SHP77 treated with DMSO at 0.1 percent for 48 hours (cell line): Measurements from ENCODE around the gene MGRN1.

Source experiments
- DNase-seq: peaks from one replicate; lab custom pipeline; 2025; lab: John Stamatoyannopoulos, UW

MGRN1 gene

DNA sequence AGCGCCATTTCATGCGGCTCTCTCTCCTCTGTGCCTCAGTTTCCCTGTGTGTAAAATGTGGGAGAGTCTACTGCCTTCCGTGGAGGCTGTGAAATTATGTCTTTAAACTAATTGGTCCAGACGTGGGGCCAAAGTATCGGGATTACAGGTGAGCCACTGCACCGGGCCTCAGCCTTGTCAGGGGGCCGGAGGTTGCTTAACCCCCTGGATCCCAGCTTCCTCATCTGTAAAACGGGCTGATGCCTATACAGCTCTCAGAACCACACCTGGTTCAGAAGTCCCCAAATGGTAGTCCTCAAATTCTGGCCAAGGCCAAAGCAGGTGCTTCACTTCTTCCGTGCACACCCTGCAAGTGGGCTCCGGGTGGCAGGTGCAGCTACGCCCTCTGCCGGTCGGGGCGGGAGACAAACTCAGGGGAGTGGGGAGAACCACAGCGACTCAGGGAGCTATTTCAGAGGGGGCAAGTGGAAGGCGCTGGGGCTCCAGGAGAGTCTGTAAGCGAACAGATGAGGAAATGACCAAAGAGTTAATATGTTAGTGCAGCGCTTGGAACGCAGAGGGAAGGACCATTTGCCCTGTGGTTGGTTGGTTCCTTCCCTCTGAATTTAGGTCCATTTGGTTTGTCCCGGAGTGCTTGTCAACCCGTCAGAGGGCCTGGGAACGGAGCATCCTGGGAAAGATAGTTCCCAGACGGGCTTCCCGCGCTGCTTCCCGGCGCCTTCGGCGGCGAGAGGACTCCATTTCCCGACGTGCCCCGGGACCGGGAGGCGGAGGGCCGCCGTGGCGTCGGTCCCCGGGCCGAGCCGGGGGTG lies at the start of gene MGRN1:
MGRN1 (plus strand) TSS at position 812 of the 812 bp plus-strand sequence. CDS start 135 bp downstream, outside the sequence.
- DNase-seq = peak; percentile 86

DNA sequence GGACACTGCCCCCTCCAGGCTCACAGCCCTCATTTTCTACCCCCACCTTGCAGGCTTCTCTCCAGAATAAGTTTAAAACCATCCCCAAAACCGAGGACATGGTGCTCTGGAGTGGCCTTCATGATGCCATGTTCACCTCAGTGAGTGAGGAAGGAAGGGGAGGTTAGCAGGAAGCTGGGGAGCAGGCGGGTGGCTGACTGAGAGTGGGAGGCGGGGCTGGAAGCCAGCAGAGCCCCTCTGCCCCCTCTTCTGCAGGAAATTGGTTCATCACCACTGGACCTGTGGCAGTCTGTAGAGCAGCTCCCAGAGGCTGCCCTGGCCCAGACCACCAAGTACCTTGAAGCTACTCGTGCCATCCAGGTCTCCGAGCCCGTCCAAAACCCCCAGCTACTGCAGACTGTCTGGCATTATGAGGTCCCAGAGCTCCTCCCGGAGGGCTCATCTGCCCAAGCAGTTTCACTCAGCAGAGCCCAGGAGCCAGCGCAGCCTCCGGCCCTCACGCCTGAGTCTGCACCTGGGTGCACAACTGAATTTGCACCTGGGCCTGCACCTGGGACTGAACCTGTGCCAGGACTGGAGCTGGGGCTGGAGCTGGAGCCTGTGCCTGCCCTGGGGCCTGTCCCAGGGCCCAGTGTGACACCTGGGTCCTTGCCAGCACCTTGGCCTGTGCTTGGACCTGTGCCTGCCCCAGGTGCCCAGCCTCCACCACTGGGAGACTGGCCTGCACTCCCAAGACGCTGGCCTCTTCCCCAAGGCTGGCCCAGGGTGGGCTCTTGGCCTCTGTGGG lies 49.5 kb upstream of the MGRN1 start:
- no peak for DNase-seq

DNA sequence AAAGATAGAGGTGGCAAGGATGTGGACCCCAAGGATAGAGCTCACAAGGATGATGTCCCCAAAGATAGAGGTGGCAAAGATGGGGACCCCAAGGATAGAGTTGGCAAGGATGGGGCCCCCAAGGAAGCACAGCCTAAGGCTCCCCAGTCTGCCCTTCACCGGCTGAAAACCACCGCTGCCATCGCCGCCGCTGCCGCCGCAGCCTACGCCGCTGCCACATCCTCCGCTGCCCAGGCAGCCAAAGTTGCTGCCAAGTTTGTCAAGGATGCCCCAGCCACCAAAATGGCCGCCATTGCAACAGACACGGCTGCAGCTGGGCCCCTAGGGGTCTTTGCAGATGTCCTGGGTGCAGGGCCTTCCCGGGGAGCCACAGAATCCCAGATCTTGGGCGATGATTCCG lies 48.6 kb upstream of the MGRN1 start:
- DNase-seq = no peak

DNA sequence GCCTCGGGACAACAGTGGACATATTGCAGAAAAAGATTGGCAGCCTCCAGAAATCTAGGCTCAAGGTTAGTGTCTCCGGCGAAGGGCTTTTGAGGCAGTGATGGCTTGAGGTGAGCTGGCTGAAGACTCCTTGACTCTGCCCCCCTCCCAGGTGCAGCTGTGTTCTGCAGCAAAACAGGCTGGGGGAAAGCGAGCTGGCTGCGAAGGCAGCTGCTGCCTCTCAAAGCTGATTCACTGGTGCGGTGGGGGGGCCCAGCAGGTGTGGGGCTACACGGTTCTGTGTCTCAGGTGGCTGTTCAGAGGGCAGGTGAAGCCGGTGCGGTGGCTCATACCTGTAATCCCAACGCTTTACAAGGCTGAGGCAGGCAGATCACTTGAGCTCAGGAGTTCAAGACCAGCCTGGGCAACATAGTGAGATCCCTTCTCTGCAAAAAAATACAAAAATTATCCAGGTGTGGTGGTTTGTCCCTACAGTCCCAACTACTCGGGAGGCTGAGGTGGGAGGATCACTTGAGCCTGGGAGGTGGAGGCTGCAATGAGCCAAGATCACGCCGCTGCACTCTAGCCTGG lies 45.6 kb upstream of the MGRN1 start:
- DNase-seq = no peak

DNA sequence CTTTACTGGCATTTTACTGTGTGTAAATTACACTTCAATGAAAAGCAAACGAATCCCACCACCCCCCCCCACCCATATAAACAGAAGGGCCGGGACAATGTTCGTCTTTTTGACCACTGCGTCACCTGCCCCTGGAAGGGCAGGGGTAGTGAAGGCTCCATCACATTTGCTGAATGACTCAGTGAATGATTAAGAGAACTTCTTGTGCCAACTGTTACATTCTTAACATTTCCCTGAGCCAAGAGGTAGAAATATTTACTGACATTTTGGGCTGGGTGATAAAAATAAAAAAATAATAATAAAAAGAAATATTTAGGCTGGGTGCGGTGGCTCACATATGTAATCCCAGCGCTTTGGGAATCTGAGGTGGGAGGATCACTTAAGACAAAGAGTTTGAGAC lies 44.4 kb upstream of the MGRN1 start:
- DNase-seq = no peak

DNA sequence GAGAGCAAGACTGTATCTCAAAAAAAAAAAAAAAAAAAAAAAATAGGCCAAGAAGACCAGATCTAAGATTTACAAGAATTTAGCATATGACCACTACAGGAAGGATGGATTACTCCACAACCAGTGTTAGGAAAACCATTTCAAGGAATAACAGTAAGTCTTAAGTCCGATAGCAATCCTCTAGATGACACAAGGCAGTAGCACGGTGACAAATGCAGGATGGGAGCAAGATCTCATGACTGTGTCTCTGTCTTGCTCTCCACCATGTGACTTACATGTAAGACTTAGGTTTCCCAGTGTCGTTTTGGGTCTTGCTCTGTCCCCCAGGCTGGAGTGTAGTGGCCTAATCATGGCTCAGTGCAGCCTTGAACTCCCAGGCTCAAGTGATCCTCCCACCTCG lies 40.7 kb upstream of the MGRN1 start:
- no peak for DNase-seq

DNA sequence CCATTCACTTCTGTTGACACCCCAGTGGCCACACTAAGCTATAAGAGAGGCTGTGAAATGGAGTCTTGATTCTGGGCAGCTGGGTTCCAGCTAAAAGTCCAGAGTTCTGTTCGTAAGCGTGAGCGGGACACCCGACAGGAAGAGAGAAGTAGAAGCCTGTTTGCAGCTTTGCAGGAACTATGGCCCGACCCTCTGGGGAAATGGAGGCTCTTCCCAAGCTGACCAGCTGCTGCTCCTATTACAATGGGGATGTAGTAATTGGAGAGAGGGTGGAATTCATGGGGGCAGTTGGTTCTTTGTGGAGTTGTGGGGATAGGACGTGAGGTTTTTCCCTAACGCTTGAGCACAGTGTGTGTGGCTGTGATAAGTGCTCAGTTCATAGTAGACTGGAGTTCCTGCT lies 38.3 kb upstream of the MGRN1 start:
- DNase-seq = no peak

DNA sequence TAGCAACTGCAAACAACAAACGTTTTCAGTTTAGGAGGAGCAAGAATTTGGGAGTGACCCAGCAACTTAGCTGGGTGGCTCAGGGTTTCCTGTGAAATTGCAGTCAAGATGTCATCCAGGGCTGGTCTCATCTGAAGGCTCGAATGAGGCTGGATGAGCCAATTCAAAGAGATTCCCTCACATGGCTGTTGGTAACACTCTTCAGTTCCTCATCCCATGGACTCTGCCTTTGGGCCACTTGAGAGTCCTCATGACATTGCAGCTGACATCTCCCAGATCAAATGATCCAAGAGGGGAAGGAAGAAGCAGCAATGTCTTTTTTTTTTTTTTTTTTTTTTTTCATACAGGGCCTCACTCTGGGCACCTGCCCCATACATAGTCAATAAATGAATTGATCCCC lies 36.2 kb upstream of the MGRN1 start:
- DNase-seq = no peak

DNA sequence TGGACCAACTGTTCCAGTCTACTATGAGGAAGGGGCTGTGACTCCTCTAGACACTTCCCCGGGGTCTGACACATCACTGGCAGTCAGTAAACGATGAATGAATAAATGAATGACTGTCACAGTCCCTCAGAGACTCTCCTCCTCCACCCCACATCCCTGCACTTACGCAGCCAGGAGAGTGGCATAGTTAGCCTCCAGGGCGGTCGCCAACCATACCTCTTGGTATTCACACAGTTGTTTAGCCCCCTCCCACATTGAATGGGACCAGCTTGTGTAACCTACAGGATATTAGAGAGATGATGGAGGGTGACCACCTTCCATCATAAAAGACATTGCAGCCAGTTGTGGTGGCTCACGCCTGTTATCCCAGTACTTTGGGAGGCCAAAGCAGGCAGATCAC lies 35.7 kb upstream of the MGRN1 start:
- DNase-seq = no peak

DNA sequence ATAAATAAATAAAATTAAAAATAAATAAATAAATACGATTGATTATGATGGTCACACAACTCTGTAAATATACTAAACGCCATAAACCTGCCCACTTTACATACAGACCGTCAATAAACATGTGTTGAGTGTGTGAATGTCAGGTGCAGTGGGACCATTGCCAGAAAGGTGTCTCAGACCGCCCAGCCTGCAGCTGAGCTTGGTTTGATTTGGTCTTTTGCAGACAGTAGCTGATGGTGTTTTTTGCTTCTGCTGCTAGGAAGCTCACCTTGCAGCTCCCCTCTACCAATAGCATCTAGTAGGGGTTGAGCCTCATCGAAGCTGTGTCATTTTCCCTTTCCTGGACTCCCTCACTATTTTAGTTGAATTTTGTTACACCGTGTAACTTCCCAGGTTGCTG lies 33.4 kb upstream of the MGRN1 start:
- DNase-seq = no peak

DNA sequence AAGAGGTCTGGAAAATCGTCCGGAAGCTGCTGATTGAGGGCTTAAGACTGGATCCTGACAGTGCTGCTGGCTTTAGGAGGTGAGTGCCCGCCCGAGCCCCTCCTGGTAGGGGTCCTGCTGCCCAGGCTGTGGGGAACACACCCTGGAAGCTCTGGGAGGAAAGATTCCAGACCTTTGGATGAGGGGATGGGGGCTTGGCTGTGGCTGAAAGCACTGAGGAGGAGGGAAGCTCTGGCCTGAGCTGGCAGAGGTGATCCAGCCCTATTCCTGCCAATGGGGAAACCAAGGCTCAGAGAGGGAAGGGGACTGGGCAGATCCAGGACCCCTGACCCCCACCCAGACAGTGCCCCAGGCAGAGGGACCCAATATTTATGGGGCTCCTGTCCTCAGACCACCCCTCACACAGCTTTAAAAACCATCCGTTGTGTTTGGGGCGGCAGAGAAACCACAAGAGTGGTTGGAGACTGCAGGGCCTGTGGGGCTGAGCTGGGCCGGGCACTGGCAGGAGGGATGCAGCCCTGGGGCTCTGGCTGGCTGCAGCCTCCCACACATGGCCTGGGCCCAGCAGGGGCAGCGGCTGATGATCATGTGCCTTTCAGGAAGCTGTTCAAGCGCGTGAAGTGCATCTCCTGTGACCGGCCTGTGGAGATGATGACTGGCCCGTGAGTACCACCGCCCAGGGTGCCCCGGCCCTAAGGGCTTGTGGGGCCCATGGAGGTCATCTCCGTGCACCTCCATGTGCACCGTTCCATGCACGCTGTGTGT lies 32.7 kb upstream of the MGRN1 start:
- no peak for DNase-seq

DNA sequence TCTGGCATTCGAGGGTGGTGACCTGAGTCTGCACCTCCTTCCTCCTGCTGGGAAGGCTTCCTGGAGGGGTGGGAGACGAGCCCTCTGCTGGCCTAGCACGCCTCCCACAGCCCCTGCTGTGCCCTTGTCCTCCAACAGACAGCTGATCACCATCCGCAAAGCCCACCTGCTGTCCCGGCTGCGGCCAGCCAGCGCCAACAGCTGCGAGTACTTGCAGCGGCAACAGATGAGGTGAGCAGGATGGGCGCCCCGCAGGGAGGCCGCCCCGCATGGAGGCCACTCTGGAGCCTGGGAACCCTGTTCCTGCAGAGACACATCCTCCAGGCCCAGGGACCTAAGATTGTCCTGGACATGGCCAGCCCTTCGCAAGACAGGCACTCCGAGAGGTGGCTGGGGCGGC lies 31.5 kb upstream of the MGRN1 start:
- peak; percentile 30 for DNase-seq

DNA sequence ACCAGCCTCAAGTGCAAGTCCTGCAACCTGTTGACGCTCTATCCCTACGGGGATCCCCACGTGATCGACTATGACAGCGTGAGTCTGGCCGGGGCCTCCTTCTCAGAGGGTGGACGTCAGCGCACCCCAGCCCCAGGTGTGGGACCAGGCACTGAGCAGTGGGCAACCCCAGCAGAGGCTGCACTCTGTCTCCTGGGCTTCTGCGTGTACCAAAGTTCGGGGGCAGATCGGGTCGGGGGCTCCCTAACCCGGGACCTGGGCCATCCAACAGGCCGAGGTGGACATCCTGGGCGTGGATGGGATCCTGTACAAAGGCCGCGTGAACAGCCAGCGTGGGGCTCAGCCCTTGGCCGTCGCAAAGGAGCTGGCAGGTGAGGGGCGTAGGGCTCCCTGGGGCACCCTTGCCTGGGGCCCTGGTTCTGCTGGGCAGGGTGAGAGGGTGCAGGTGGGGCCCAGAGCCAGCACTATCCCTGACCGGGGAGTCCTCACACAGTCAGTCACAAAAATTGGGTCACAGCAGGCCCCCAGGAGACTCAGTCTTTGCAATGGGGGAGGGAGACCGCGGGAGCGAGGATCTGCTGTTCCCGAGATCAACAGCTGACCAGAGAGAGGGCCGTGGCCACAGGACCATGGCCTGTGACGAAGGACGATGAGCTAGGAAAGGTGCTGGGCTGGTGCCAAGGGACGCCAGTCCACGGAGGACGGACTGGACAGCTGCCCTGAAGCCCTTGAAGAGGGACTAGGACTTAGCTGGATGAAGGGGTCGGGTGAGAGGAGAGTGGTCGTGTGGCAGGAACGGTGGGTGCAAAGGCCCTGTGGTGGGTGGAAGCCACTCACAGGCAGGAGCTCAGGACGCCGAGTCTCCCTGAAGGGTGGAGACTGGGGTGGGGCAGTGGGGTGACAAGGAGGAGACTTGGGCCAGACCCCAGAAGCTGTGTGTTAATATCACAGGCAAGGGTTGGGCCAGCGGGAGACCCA lies 29.9 kb upstream of the MGRN1 start:
- no peak for DNase-seq

DNA sequence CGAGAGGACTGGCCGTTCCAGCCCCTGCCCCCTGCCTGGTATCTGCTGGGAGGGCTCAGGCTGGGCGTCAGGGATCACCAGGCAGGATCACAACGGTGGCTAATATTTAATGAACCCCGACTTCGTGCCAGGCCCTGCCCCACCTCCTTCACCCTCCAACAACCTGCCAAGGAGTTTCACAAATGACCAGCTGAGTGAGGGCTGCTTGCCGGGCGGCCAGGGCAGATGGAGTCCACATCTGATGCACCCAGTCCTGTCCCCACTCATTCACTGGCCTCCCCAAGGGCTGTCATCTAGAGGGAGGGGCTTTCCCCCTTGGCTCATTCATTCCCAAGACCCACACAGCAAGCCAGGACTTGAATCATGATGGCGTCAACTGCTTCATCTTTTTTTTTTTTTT lies 27.5 kb upstream of the MGRN1 start:
- no peak for DNase-seq

DNA sequence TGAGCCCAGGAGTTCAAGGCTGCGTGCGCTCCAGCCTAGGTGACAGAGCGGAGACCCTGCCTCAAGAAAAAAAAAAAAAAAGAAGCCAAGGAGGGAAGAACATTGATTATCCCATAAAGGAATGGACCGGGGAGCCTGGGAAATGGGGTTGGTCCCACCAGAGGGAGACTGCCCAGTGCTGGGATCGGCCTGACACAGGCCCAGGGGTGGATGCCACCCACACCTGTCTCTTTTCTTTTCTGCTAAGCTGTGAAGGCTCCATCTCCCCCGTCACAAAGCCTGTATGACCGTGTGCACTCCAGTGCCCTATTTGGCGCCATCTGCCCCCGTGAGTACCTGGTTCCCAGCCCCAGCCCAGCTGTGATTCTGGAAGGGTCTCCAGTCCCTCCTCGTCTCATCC lies 25.6 kb upstream of the MGRN1 start:
- DNase-seq = no peak

DNA sequence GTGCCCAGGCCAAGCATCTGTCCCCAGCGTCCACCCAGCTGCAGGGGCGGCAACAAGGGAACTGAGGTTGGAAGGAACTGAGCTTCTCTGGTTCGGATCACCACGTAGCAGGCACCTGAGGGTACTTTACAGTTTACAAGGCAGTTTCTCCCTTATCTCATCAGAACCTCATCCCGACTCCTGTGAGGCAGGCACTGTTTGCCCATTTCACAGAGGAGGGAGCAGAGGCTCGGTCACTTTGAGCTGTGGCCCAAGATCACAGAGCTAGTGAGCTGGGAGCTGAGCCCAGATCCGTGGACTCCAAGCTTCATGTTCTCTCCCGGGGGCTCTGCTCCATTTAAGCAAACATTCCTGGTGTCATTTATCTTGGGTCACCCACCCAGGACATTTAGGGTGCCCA lies 25.1 kb upstream of the MGRN1 start:
- DNase-seq = no peak

DNA sequence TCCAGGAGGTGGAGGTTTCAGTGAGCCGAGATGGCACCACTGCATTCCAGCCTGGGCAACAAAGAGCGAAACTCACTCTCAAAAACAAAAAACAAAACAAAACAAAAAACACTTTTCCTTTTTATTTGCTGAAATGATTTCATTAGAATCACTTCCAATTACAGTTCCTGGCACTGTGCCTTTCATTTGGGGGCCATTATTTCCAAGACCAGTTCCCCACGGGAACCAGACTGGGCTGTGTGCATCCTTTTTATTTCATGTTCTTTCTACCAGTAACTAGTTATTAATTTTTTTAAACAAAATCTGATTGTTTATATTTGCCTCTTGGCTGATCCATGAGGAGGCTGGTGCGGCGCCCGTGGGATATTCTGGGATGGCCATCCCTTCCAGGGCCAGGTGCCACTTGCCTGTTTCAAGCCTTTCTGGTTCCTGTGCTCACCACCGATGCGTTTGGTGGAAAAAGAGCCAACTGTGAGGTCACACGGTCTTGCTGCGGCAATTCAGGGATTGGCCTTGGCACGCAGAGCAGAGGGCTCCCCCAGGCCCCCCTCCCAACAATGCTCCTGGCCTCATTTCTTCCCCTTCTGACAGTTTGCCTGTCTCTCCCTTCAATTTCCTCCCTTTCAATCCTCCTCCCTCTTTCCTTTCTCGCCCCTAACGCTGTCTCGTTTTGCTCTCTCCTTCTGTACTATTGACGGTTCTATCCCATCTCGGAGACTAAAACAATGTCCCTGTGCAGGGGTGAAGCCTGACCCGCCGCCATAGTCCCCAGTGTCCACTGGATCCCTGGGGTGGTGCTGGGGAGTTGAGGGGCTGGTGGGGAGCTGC lies 23.4 kb upstream of the MGRN1 start:
- DNase-seq = peak; percentile 33

DNA sequence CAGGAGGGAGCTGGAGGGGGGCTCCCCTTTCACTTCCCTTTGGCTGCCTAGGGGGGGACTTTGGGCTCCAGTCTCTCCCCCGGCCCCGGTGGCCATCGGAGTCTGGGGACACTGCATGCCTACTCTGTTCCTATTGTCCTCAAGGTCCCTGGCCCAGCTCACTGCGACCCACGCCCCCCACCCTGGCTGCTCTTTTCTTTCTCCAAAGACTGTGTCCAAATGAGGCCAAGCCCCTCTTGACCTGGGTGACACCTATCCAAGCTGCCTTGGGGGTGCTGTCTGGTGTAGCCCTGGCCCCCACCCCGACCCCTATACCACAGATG lies 22.8 kb upstream of the MGRN1 start:
- no peak for DNase-seq

DNA sequence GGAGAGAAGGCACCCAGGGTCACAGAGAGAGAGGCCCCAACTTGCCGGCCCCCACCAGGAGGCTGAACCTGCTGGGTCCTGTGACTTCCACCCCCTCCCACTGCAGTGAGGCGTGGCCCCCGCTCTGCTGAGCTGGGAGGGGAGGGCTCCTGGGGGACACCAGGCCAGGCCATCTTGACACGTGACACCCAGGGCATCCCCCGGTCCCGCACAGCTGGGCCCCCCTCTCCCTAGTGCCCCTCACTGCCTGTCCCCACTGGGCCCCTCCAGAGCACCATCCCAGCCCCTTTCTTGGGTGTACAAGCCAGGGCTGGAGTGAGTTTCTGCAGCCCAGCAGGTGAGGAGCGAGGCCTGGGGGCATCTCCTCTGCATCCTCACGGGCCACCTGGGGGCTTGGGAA lies 22.3 kb upstream of the MGRN1 start:
- DNase-seq = no peak

DNA sequence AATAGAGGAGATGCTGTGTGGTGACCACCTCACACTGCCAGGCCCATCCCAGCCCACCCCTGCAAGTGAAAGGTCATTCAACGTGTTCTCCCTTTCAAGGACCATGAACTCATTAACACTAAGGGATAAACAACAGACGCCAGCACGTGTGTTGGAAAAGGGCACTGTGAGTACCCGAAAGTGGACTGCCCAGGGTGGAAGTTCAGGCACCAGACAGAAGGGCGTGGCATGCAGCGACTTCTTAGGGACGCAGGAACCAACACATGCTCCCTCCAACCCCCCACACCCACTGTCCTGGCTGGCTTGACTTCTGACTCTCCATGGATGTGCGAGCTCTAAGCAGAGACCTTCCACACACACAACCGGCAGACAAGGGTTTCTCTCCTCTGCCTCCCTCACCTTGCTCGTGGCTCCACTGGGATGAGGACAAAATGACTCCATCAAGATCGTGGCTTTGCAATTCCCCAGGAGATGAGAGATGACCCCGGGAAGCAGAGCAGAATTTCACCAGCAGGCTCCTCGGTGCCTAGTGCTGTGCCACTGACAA lies 20.9 kb upstream of the MGRN1 start:
- DNase-seq = no peak
